GM19463 (cell line): ENCODE results near the gene SFRP5.

ENCODE experiments used
- ATAC-seq: cut with Tn5 transposase; IDR thresholded peaks from one replicate; pipeline ENCODE4 v1.9.1; 2021; ENCODE audit warnings: mild to moderate bottlenecking, moderate library complexity; ENCODE audit not compliant: unreplicated experiment

SFRP5 gene

GRCh38 chr10:97771913-97772823 is at the start of gene SFRP5:
TSS of gene SFRP5 (minus strand) at chr10:97771999. CDS start at chr10:97771833, 166 bp downstream.
- ATAC-seq: no peak

DNA sequence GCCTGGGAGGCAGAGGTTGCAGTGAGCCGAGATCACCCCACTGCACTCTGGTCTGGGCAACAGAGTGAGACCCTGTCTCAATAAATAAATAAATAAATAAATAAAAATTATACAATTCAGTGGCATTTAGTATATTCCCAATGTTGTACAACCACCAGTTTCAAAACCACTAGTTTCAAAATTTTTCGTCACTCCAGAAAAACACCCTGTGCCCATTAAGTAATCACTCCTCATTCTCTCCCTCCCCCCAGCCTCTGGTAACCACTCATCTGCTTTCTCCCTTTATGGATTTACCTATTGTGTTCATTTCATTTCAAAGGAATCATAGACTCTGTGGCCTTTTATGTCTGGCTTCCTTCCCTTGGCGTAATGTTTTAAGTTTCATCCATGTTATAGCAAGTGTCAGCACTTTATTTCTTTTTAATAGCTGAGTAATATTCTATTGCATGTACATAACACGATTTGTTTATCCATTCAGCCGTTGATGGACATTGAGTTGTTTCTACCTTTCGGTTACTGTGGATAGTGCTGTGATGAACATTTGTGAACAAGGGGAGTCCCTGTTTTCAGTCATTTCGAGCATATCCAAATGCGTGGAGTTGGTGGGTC is 48.4 kb upstream of the SFRP5 start:
- ATAC-seq: no peak

GRCh38 chr10:97818572-97818971 is 46.8 kb upstream of the SFRP5 start:
- ATAC-seq: no peak

GRCh38 chr10:97816609-97817008 is 44.8 kb upstream of the SFRP5 start:
- ATAC-seq: no peak

DNA sequence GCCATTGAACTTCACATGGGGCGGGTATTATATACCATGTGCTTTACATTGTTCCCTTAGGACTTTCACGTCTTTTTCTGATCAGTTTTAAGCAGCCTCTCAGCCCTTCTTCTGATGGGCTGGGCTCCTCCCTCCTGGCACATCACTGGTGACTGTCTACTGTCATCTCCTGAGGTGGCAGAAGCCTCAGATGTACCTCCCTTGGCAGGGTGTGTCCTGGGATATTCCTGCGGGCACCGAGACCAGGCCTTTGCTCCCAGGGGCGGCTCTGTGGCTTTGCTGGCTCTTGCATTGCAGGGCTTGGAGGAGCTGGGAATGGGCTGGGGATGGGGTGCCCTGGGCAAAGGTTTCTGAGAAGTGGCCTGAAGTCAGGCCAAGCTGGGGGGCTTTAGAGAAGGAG is 43.2 kb upstream of the SFRP5 start:
- ATAC-seq: no peak

DNA sequence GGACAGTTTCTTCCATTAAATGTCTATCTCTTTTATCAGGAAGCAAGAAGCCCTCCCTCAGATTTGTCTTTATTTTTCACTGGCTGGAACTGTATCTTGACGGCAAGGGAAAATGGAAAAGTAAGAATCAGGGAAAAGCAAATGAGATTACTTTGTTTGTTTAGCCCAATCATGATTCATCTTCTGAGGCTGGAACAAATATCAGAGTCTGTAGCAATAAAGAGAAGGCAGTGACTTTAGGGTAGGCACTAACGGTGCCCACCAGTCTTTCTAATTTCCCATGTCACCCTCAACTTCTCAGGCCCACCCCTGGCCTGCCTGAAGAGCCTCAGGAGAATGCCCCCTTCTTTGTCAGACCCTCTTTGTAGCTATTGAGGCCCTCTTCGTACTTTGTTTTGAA is 41.5 kb upstream of the SFRP5 start:
- ATAC-seq: no peak

GRCh38 chr10:97812696-97813095 is 40.9 kb upstream of the SFRP5 start:
- no peak for ATAC-seq

- no peak for ATAC-seq
These were observed 40.2 kb upstream of the SFRP5 start for GRCh38 chr10:97811958-97812357.

- no peak for ATAC-seq
These were observed 38.6 kb upstream of the SFRP5 start for GRCh38 chr10:97810446-97810845.

- ATAC-seq: no peak
These were observed 34.1 kb upstream of the SFRP5 start for GRCh38 chr10:97805949-97806348.

DNA sequence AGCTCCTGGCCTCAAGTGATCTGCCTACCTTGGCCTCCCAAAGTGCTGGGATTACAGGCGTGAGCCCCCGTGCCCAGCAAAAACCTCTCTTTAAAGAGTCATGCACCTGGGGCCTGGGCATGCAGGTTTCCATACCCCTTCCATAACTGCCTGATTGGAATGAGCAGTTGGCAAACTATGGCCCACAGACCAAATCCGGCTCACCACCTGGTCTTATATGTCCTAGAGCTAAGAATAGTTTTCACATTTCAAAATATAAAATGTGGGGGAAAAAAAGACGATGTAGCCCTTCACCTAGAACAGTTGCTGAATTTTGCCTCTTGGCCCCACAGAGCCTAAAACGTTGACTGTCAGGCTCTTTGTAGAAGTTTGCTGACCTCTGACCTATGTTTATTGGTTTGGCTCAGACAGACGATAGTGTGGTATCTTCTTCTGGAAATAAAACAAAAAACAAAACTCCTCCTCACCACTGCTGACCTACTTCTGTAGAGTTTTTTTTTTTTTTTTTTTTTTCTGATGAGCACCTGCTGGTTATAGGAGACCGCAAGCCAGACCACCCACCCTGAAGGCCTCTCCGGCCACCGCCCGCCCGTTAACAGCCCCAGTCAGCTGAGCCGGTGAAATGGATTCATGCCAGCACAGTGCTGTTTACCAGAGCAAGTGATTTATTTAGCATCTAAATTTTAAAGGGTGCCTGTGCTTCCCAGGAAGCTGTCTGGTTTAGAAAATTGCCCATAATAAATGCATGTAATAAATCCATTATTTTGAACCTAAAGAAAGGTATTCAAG is 33.5 kb upstream of the SFRP5 start:
- ATAC-seq: no peak

- ATAC-seq: no peak
These were observed 29.6 kb upstream of the SFRP5 start for GRCh38 chr10:97801422-97801821.

- no peak for ATAC-seq
These were observed 28.7 kb upstream of the SFRP5 start for GRCh38 chr10:97800474-97800873.

- no peak for ATAC-seq
These were observed 27.3 kb upstream of the SFRP5 start for GRCh38 chr10:97798958-97799610.

DNA sequence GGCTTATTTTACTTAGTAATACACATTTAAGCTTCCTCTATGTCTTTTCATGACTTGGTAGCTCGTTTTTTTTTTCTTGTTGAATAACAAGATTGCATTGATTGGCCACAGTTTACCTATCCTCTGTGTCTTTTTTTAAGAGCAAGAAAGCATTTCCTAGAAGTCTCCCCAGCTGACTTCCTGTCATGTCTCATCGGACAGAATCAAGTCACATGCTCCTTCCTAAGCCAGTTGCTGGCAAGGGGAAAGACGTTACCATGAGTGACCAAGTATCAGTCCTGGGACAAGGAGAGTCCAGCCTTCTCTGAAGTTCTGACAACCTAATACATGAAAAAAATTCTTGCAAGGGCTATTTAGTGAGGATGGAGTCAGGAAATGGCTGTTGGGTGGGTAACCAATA is 24.9 kb upstream of the SFRP5 start:
- ATAC-seq: no peak

DNA sequence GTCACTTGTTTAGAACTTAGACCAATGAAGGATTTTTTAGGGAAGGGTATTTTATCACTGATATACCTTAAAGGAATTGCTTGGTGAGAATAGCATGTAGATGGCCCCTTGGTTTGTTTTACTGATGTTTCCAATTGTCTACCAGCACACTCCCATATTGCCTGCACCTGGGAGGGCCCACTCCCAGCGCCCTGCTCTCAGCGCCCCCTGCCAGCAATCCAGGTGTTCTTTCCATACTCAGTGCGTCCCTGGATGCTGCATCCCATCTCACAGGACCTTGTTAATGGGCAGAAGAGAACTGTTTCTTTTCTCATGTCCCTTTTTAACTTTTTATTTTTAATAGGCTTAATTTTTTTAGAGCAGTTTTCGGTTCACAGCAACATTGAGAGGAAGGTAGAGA is 24.1 kb upstream of the SFRP5 start:
- no peak for ATAC-seq

GRCh38 chr10:97791824-97792721 is 20.3 kb upstream of the SFRP5 start:
- no peak for ATAC-seq

DNA sequence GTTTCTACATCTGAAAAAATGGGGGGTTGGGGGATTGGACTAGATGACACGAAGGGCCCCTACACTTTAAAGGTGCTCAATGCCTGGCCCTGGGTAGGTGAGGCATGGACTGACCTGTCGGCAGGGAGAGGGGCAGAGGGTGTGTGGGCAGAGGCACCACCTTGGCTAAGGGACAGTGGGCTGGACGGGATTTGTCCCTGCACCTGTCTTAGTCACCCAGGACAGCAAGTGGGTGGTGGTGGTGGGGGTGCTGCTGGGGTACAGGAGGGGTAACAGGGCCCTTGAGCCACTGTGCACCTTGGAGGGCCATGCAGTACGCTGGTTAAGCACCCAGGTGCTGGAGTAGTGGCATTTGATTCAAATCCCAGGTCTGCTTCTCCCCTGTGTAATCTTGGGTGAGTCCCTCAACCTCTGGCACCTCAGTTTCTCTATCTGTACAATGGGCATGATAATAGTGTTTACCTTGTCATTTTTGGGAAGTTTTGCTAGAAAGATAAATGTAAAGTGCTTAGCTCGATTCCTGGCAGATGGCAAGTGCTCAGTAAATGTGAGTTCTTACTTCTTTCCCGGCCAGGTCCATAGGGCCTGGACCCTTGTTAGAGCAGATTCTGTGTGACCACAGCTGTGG is 18.1 kb upstream of the SFRP5 start:
- no peak for ATAC-seq

GRCh38 chr10:97788552-97789442 is 17.0 kb upstream of the SFRP5 start:
- no peak for ATAC-seq
